Muscle layer of duodenum (tissue), 2 donors: Measurements from ENCODE around the gene PLXNB3.
A peak's percentile ranks its signal among the peaks of the same experiment; 100 is the strongest.
"Not testable (repeated sequence)": the region's sequence is repeated elsewhere in the genome, so short reads cannot be mapped to it uniquely, and the experiment has no call there.

Experiments
- H3K27ac ChIP-seq: one replicate; pipeline ENCODE4 v1.7.0; 2013; ENCODE audit warnings: mild to moderate bottlenecking, low read length
- H3K27me3 ChIP-seq: one replicate; pipeline ENCODE4 v1.7.0; 2013; ENCODE audit warnings: low read depth, mild to moderate bottlenecking, control low read depth, low read length
- H3K36me3 ChIP-seq, 2 donors: one replicate each; pipeline ENCODE4 v1.7.0; 2013; ENCODE audit warnings: low read length in 2 of 2, control low read depth in 1 of 2, mild to moderate bottlenecking in 1 of 2; ENCODE audit not compliant: insufficient read depth in 2 of 2, control insufficient read depth in 1 of 2
- H3K4me1 ChIP-seq, 2 donors: one replicate each; pipeline ENCODE4 v1.7.0; 2013; ENCODE audit warnings: low read length in 2 of 2, mild to moderate bottlenecking in 2 of 2, control low read depth in 1 of 2, moderate library complexity in 1 of 2; ENCODE audit not compliant: insufficient read depth in 2 of 2, control insufficient read depth in 1 of 2
- H3K4me3 ChIP-seq, 2 donors: one replicate each; pipeline ENCODE4 v1.7.0; 2013; ENCODE audit warnings: low read length in 2 of 2, low read depth in 1 of 2, mild to moderate bottlenecking in 1 of 2
- H3K9me3 ChIP-seq, 2 donors: one replicate each; pipeline ENCODE4 v1.7.0; 2013; ENCODE audit warnings: low read length in 2 of 2, control low read depth in 1 of 2, mild to moderate bottlenecking in 1 of 2; ENCODE audit not compliant: control insufficient read depth in 1 of 2
- donor health status: healthy.

PLXNB3 gene

DNA sequence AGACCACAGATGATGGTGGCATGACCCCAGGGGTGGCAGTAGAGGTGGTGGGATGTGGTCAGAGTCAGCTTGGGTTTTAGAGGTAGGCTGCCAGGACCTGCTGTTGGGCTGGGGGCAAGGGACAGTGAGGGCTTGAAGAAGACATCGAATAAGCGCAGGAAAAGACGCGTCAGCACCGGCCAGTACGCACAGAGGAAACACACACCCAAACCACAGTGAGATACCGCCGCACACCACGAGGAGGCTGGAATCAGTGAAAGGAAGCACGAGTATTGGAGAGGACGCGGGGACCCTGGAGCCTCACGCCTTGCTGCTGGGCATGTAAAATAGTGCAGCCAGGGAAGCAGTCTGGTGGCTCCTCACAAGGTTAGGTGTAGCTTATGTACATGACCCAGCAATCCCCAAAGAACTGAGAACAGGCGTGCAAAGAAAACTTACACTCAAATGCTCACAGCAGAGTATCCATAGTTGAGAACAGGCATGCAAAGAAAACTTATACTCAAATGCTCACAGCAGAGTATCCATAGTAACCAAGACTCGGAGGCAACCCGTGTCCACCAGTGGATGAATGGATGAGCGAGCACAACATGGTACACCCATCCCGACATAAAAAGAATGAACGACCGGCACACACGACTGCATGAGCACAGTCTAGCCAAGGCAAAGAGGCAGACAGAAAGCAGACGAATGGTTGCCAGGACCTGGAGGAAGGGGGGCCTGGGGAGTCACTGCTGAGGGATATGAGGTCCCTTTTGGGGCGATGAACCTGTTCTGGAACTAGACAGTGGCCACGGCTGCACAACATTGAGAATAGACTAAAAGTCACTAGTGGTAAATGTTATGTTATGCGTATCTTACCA lies 53.0 kb downstream of the PLXNB3 start:
- H3K4me3 ChIP-seq, result no peak overlapping the region
- H3K27ac ChIP-seq, result no peak overlapping the region
- H3K36me3 ChIP-seq, result no peaks in the 10 kb centered on the region
- H3K9me3 ChIP-seq, result no peaks in the 10 kb centered on the region
- no peaks in the 10 kb centered on the region for H3K4me1 ChIP-seq
- no peaks in the 10 kb centered on the region for H3K27me3 ChIP-seq

DNA sequence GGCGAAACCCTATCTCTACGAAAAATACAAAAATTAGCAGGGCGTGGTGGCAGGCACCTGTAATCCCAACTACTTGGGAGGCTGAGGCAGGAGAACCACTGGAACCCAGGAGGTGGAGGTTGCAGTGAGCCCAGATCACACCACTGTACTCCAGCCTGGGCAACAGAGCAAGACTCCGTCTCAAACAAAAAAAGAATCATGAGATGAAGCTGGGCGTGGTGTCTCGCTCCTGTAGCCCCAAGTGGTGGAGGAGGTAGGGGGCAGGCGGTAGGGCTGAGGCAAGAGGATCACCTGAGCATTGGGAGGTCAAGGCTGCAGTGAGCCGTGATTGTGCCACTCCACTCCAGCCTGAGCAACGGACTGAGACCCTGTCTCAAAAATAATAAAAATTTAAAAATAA lies 54.0 kb downstream of the PLXNB3 start:
- H3K4me1 ChIP-seq, H3K4me3 ChIP-seq, H3K36me3 ChIP-seq, H3K27ac ChIP-seq, H3K9me3 ChIP-seq, H3K27me3 ChIP-seq: not testable (repeated sequence)

DNA sequence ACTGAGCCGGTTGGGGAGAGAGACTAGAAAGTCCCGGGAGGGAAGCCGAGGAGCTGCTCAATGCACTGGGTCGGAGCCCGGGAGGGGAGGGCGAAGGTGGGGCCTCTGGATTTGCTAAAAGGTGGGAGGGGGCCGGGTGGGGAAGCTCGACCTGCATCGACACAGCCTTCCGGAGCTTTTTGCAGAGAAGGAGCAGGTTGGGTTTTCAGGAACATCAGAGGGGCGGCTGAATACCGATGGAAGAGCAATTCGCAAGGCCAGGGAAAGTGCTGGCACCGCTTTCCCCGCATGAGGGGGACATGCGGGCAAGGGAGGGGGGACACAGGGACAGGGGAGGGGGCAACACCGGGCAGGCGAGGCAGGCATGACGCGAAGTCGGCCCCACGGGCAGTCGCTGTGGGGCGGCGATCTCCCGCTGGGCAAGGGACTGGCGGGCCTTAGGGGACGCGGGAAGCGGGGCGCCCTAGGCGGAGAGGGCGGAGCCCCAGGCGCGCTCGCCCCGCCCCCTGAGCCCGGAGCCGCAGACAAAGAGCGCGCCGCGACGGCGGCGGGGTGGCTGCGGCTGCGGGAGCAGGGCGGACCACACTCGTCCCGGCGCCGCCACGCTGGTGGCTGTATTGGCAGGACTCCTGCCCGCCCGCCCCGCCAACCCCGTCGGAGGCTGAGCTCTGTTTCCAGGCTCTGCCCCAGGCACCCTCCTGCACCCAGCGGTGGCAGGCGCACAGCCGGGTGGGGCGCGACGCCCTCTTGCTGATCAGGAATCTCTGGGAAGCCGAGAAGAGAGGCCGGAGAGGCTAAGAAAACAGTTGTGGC lies 54.7 kb downstream of the PLXNB3 start:
- H3K27ac ChIP-seq, result no peak overlapping the region
- H3K9me3 ChIP-seq, result no peaks in the 10 kb centered on the region
- peak overlapping the region in 1 of 2 donors; percentile 56 for H3K4me3 ChIP-seq
- no peaks in the 10 kb centered on the region for H3K4me1 ChIP-seq
- H3K36me3 ChIP-seq, result no peaks in the 10 kb centered on the region
- no peaks in the 10 kb centered on the region for H3K27me3 ChIP-seq

DNA sequence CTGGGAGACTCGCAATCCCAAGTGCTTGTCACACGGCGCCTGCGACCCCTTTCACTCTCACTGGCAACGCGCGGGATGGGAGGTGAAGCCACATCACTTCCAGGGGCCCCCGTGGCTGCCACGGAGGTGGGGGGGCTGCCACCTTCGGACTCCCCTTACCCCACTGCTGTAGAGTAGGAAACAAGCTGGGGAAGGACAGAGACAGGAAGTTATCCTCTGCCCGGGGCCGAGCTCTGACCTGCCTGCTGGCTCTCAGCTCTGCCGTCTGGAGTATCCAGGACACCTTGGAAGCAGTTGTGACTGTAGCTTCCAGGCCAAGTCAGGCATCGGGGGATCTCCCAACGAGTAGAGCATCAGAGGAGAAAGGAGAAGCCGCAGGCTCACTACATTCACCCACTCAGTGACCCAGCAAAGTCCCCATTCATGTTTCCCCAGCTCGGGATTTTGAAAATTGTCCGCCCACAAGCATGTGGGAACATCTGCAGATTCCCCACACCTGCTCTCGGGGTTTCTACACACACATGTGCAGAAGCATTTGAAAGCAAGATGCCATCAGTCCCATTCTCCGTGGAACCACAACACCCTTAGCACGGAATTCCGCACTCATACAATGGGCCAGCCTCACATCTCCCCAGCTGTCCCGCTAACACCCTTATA lies 55.5 kb downstream of the PLXNB3 start:
- Histone ChIP-seq H3K4me3 (peak overlapping the region in 1 of 2 donors; percentile 56), H3K4me1 (no peaks in the 10 kb centered on the region), H3K27me3 (no peaks in the 10 kb centered on the region), H3K9me3 (no peaks in the 10 kb centered on the region), H3K36me3 (no peaks in the 10 kb centered on the region), H3K27ac (no peak overlapping the region)

DNA sequence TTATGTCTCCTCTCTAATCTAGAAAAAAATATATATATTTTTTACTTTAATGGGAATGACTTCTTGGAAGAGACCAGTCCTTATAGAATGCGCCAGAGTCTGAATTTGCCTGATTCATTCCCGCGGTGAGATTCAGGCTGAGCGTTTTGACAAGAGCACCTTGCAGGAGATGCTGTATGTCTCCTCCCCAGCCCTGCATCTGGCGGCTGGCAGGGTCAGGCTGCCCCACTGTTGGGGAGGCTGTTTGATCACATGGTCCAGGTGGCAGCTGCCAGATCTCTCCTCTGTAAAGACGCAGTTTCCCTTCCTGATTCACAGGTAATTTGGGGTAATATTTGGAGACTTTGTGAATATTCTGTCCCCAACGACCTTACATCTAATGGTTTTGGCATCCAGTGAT lies 56.6 kb downstream of the PLXNB3 start:
- no peaks in the 10 kb centered on the region for H3K27me3 ChIP-seq

DNA sequence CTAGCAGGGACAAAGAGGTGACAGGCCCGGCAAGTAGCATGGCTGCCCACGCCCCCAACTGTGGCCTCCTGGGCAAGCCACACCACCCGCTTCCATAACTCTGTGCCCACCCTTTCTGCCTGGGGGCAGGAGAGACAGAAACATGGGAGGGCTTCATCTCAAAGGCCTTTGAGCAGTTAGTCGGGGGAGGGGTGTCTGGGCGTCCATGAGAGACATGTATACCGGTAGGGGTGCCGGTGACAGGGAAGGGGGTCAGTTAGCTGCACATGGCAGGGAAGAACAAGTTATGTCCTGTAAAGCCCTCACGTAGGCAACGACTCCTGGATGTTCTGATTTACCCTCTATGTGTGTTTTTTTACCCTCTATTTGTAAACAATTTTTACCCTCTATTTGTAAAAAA lies 57.0 kb downstream of the PLXNB3 start:
- no peak overlapping the region for H3K27ac ChIP-seq
- H3K4me1 ChIP-seq, result no peaks in the 10 kb centered on the region
- no peaks in the 10 kb centered on the region for H3K27me3 ChIP-seq
- H3K4me3 ChIP-seq, result no peak overlapping the region
- no peaks in the 10 kb centered on the region for H3K9me3 ChIP-seq
- H3K36me3 ChIP-seq, result no peaks in the 10 kb centered on the region

More for the DNA sequence above, 56.6 kb downstream of the PLXNB3 start:
- Histone ChIP-seq H3K4me1 (no peaks in the 10 kb centered on the region), H3K36me3 (no peaks in the 10 kb centered on the region), H3K4me3 (no peak overlapping the region), H3K9me3 (no peaks in the 10 kb centered on the region), H3K27ac (no peak overlapping the region)

DNA sequence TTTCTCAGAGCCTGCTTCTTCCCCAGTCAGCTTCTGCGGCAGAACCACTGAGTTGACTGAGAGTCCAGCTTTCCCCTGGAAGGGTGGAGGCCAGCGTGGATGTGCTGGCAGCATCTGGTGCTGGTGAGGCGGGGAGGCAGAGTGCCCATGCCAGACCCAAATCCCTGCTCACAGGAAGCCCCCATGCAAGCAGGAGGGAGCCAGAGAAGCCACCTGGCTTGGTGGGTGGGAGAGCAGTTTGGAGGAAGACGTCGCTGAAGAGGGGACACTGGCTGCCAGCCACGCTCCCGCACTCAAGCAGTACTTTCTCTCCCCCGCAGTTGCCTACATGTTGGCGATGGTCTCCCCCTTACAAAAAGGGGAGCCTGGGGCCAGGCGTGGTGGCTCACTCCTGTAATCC lies 60.3 kb downstream of the PLXNB3 start:
- Histone ChIP-seq H3K27ac (no peak overlapping the region), H3K4me3 (no peak overlapping the region), H3K9me3 (no peaks in the 10 kb centered on the region), H3K4me1 (peaks cover 0 to 12% of the 10 kb centered on the region in 2 donors), H3K36me3 (no peaks in the 10 kb centered on the region), H3K27me3 (peaks cover 4% of the 10 kb centered on the region)

DNA sequence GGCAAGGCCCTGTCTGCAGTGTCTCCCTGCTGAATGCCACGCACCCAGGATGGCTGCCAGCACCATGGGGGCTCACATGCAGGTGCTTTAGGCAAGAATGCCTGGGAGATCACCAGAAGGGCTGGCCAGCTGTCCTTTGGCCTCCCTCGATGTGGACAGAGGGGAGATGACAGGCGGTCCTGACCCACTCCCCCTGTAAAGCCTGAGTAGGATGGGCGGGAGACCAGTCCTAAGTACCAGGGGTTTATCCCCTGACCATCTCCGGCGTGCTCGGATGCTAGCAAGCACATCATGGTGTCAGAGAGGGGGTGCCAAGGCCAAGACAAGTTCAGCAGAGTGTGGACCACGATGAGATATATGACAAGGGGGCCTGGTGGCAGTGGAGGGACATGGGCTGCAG lies 61.0 kb downstream of the PLXNB3 start:
- Histone ChIP-seq H3K4me1 (peaks cover 0 to 19% of the 10 kb centered on the region in 2 donors), H3K27me3 (peaks cover 4% of the 10 kb centered on the region), H3K9me3 (no peaks in the 10 kb centered on the region), H3K36me3 (no peaks in the 10 kb centered on the region), H3K4me3 (no peak overlapping the region), H3K27ac (no peak overlapping the region)
